SU-DHL-6 (cell line): ENCODE results near the gene SMOC2.

Experiments used
- CTCF ChIP-seq: fragments of 200-600 bp; sonication (generic); IDR thresholded peaks from one replicate; pipeline ENCODE4 v1.5.1; 2017; ENCODE audit warnings: antibody characterized with exemption, mild to moderate bottlenecking, low read length, moderate library complexity; ENCODE audit not compliant: insufficient read depth, poor library complexity, severe bottlenecking
- EZH2phosphoT487 ChIP-seq: fragments of 200-600 bp; sonication (generic), shearing (Covaris generic); conservative IDR thresholded peaks from 2 replicates; pipeline ENCODE4 v1.6.1; 2018; ENCODE audit warnings: mild to moderate bottlenecking, antibody characterized with exemption, low read length, moderate library complexity, mixed read lengths

GRCh38 chr6:168599118-168599494 lies 158.1 kb downstream of the SMOC2 start:
- TF ChIP-seq CTCF (no peak), EZH2phosphoT487 (no peak)
